Liver (tissue), 9 donors: ENCODE measurements around the gene CPZ. TPM values are rescaled to one million over a fixed set of nuclear protein-coding genes. Genes with fewer than 3 reads are reported as not detected.

Source experiments
- DNase-seq: peaks from one replicate; pipeline ENCODE4 v3.0.0-alpha.2; 2017; ENCODE audit warnings: low spot score
- H3K27ac ChIP-seq, 2 donors: one replicate each; pipeline ENCODE4 v1.7.0; 2013; ENCODE audit warnings: inconsistent platforms in 2 of 2, low read length in 2 of 2, control low read depth in 1 of 2, low read depth in 1 of 2, mild to moderate bottlenecking in 1 of 2
- H3K27me3 ChIP-seq, 4 donors: one replicate each; pipeline versions ENCODE4 v1.6.1 to v1.7.0; 2013; ENCODE audit warnings: low read length in 3 of 4, inconsistent platforms in 1 of 4, mild to moderate bottlenecking in 1 of 4, moderate library complexity in 1 of 4; ENCODE audit not compliant: control insufficient read depth in 4 of 4, insufficient read depth in 4 of 4
- H3K36me3 ChIP-seq, 4 donors: one replicate each; pipeline versions ENCODE4 v1.6.1 to v1.7.0; 2013; ENCODE audit warnings: low read length in 3 of 4, mild to moderate bottlenecking in 3 of 4, low read depth in 1 of 4, moderate library complexity in 1 of 4; ENCODE audit not compliant: control insufficient read depth in 4 of 4, insufficient read depth in 3 of 4
- H3K4me1 ChIP-seq, 4 donors: one replicate each; pipeline versions ENCODE4 v1.6.1 to v1.7.0; 2013; ENCODE audit warnings: low read length in 3 of 4, mild to moderate bottlenecking in 3 of 4, moderate library complexity in 1 of 4; ENCODE audit not compliant: control insufficient read depth in 4 of 4, insufficient read depth in 4 of 4
- H3K4me3 ChIP-seq, 3 donors: one replicate each; pipeline versions ENCODE4 v1.6.1 to v1.7.0; 2013; ENCODE audit warnings: low read length in 3 of 3, control low read depth in 1 of 3, low read depth in 1 of 3, mild to moderate bottlenecking in 1 of 3
- H3K9ac ChIP-seq, 2 donors: one replicate each; pipeline ENCODE4 v1.7.0; 2013; ENCODE audit warnings: low read length in 2 of 2, mild to moderate bottlenecking in 2 of 2, moderate library complexity in 2 of 2, control low read depth in 1 of 2, low read depth in 1 of 2
- H3K9me3 ChIP-seq, 4 donors: one replicate each; pipeline versions ENCODE4 v1.6.1 to v1.7.0; 2013; ENCODE audit warnings: low read length in 3 of 4; ENCODE audit not compliant: control insufficient read depth in 4 of 4
- EGR1 ChIP-seq, 2 donors: IDR thresholded peaks; 2 replicates each; pipeline ENCODE4 v1.6.1; 2016 to 2018; ENCODE audit warnings: antibody characterized with exemption in 2 of 2, low read depth in 2 of 2
- FOXA1 ChIP-seq: IDR thresholded peaks from 2 replicates; pipeline ENCODE4 v1.6.1; 2016; ENCODE audit warnings: antibody characterized with exemption
- FOXA2 ChIP-seq: IDR thresholded peaks from 2 replicates; pipeline ENCODE4 v1.6.1; 2016; ENCODE audit warnings: antibody characterized with exemption
- GABPA ChIP-seq, 2 donors: IDR thresholded peaks in 1 of 2; conservative IDR thresholded peaks in 1 of 2; 2 replicates each; pipeline ENCODE4 v1.6.1; 2016; ENCODE audit warnings: antibody characterized with exemption in 2 of 2, mild to moderate bottlenecking in 1 of 2, moderate library complexity in 1 of 2
- HNF4A ChIP-seq, 2 donors: conservative IDR thresholded peaks; 2 replicates each; pipeline ENCODE4 v1.6.1; 2016; ENCODE audit warnings: antibody characterized with exemption in 2 of 2, mild to moderate bottlenecking in 2 of 2
- HNF4G ChIP-seq: IDR thresholded peaks from 2 replicates; pipeline ENCODE4 v1.6.1; 2016; ENCODE audit warnings: antibody characterized with exemption
- JUND ChIP-seq, 2 donors: IDR thresholded peaks; 2 replicates each; pipeline ENCODE4 v1.6.1; 2016; ENCODE audit warnings: antibody characterized with exemption in 2 of 2
- MAX ChIP-seq: IDR thresholded peaks from 2 replicates; pipeline ENCODE4 v1.6.1; 2016; ENCODE audit warnings: antibody characterized with exemption
- RAD21 ChIP-seq, 2 donors: IDR thresholded peaks; 2 replicates each; pipeline ENCODE4 v1.6.1; 2016; ENCODE audit warnings: antibody characterized with exemption in 2 of 2, mild to moderate bottlenecking in 2 of 2
- RXRA ChIP-seq, 2 donors: IDR thresholded peaks; 2 replicates each; pipeline ENCODE4 v1.6.1; 2017 to 2018; ENCODE audit warnings: antibody characterized with exemption in 2 of 2, mild to moderate bottlenecking in 1 of 2
- WGBS: extraction: QIAGEN DNeasy Blood & Tissue Kit; methylation state at CpG from one replicate; pipeline ENCODE4 v1.1.7; 2013; 5-methylcytosine and 5-hydroxymethylcytosine counted together
- polyA plus RNA-seq, 2 donors: library from polyadenylated mRNA; stranded (reverse) in 1 of 2; unstranded in 1 of 2; fragments of 200-250 nt in 1 of 2; fragments of >200 nt in 1 of 2; fragmentation: Nextera tagmentation in 1 of 2; extraction: Ambion mirVana in 1 of 2; gene quantifications; one replicate each; pipeline versions ENCODE4 v1.2.1 to v1.2.3, GENCODE V29; 2013 to 2015
- total RNA-seq, 2 donors: library from RNA; depleted of rRNA; stranded (reverse); fragments of >200 nt; gene quantifications; one replicate each; pipeline ENCODE4 v1.2.3, GENCODE V29; 2014
- TF ChIP-seq, protein P1 (sequence below): IDR thresholded peaks from 2 replicates; pipeline ENCODE4 v1.6.1; 2016; ENCODE audit warnings: antibody characterized with exemption, mild to moderate bottlenecking
- TF ChIP-seq, protein P2 (sequence below): IDR thresholded peaks from 2 replicates; pipeline ENCODE4 v1.6.1; 2016; ENCODE audit warnings: antibody characterized with exemption
- TF ChIP-seq, protein P3 (sequence below): IDR thresholded peaks from 2 replicates; pipeline ENCODE4 v1.6.1; 2016; ENCODE audit warnings: antibody characterized with exemption
- donor health status: healthy.
- donor health status: healthy.
- donor health status: healthy.
- donor health status: healthy.
- donor health status: healthy.

The CPZ gene
- total and polyA plus RNA-seq, 4 donors: 0.51 to 1.8 (median 1.4) TPM

DNA sequence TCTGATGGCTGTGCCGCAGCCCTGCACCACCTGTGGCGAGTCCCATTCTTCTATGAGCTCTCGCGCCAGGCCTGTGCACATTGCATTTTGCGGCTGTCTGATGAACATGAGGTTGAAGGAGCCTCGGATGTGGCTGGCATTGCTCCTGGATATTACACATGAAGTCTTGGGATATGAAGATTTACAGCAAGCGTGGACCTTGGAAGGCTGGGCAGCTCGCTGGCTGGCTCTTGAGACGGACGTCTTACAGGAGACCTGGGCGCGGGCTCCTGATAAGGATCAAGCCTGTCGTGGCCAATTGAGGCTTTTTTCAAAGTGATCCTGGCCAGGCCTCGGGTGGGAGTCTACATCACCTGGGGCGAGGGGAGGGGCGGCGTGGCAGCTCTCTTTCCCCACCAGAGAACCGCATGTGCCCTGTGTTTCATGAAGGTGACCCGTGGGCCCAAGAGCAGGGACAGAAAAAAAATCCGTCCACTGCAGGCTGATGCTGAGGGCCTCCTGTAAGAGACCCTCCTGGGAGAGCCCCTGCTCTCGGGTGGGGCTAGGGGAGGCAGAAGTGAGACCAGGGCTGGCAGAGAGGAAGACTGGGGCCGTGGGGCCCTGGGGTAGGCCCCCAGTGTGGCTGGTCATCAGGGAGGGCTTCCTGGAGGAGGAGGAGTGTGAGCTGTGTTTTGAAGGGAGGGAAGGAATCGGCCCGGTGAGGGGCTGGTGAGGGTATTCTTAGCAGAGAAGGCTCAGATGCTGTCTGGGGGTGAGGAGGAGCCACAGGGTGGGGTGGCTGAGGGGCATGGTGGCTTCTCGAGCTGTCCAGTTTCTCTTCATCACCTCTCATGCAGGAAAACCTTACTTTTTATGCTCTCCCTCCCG, 23.6 kb downstream of the CPZ start:
- WGBS: 80% methylated on average over 26 of the region's 26 CpGs

GRCh38 chr4:8616831-8617230, 24.3 kb downstream of the CPZ start:
- 71% methylated on average over 16 of the region's 16 CpGs for WGBS
- no peaks in the 10 kb centered on the region for H3K36me3 ChIP-seq
- H3K4me3 ChIP-seq: no peak overlapping the region
- no peak overlapping the region for H3K27ac ChIP-seq
- no peak for DNase-seq
- H3K9ac ChIP-seq: no peak overlapping the region
- H3K9me3 ChIP-seq: no peaks in the 10 kb centered on the region
- TF ChIP-seq MAX (no peak), FOXA2 (no peak), HNF4G (no peak), EGR1 (IDR thresholded peaks at IDR 0.05; ENCODE audit: low read depth in 2 of 2) (no peak), HNF4A (conservative IDR thresholded peaks at IDR 0.05) (no peak), JUND (IDR thresholded peaks at IDR 0.05) (no peak), GABPA (IDR thresholded peaks at IDR 0.05 in 1 of 2, conservative IDR thresholded peaks at IDR 0.05 in 1 of 2) (no peak), RXRA (IDR thresholded peaks at IDR 0.05) (no peak), RAD21 (IDR thresholded peaks at IDR 0.05) (no peak), FOXA1 (no peak)
- TF ChIP-seq, protein P1, sequence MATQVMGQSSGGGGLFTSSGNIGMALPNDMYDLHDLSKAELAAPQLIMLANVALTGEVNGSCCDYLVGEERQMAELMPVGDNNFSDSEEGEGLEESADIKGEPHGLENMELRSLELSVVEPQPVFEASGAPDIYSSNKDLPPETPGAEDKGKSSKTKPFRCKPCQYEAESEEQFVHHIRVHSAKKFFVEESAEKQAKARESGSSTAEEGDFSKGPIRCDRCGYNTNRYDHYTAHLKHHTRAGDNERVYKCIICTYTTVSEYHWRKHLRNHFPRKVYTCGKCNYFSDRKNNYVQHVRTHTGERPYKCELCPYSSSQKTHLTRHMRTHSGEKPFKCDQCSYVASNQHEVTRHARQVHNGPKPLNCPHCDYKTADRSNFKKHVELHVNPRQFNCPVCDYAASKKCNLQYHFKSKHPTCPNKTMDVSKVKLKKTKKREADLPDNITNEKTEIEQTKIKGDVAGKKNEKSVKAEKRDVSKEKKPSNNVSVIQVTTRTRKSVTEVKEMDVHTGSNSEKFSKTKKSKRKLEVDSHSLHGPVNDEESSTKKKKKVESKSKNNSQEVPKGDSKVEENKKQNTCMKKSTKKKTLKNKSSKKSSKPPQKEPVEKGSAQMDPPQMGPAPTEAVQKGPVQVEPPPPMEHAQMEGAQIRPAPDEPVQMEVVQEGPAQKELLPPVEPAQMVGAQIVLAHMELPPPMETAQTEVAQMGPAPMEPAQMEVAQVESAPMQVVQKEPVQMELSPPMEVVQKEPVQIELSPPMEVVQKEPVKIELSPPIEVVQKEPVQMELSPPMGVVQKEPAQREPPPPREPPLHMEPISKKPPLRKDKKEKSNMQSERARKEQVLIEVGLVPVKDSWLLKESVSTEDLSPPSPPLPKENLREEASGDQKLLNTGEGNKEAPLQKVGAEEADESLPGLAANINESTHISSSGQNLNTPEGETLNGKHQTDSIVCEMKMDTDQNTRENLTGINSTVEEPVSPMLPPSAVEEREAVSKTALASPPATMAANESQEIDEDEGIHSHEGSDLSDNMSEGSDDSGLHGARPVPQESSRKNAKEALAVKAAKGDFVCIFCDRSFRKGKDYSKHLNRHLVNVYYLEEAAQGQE: no peak
- TF ChIP-seq, protein P2, sequence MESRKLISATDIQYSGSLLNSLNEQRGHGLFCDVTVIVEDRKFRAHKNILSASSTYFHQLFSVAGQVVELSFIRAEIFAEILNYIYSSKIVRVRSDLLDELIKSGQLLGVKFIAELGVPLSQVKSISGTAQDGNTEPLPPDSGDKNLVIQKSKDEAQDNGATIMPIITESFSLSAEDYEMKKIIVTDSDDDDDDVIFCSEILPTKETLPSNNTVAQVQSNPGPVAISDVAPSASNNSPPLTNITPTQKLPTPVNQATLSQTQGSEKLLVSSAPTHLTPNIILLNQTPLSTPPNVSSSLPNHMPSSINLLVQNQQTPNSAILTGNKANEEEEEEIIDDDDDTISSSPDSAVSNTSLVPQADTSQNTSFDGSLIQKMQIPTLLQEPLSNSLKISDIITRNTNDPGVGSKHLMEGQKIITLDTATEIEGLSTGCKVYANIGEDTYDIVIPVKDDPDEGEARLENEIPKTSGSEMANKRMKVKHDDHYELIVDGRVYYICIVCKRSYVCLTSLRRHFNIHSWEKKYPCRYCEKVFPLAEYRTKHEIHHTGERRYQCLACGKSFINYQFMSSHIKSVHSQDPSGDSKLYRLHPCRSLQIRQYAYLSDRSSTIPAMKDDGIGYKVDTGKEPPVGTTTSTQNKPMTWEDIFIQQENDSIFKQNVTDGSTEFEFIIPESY: no peak
- TF ChIP-seq, protein P3, sequence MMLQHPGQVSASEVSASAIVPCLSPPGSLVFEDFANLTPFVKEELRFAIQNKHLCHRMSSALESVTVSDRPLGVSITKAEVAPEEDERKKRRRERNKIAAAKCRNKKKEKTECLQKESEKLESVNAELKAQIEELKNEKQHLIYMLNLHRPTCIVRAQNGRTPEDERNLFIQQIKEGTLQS: no peak
- no peaks in the 10 kb centered on the region for H3K27me3 ChIP-seq
- H3K4me1 ChIP-seq: no peaks in the 10 kb centered on the region

More for the DNA sequence above, 23.6 kb downstream of the CPZ start:
- no peak for TF ChIP-seq FOXA1
- Histone ChIP-seq H3K36me3 (no peaks in the 10 kb centered on the region), H3K9ac (no peak overlapping the region), H3K9me3 (no peaks in the 10 kb centered on the region), H3K27me3 (no peaks in the 10 kb centered on the region), H3K4me3 (no peak overlapping the region), H3K27ac (no peak overlapping the region), H3K4me1 (no peaks in the 10 kb centered on the region)
- no peak for DNase-seq
